GM12878 (cell line): ENCODE data around the gene GATAD2B. TPM values are rescaled to one million over a fixed set of nuclear protein-coding genes. Genes with fewer than 3 reads are reported as not detected.

Source experiments
- ATAC-seq: fragments of 200-7000 bp; cut with Tn5 transposase; 3 replicates; pipeline ENCODE4 v1.9.1; 2020; ENCODE audit warnings: mild to moderate bottlenecking, moderate library complexity
- BruUV-seq: library from RNA; stranded (reverse); fragments of 400-500 nt; replicated peaks from 2 replicates; lab custom pipeline; 2021; lab: Mats Ljungman, UMichigan
- CTCF ChIA-PET: fragments of 300-600 bp; sonication (Branson Sonifier 250); formaldehyde crosslinking; extraction: SDS; loops from one replicate; lab custom pipeline; 2021; ENCODE audit warnings: inconsistent platforms; lab: Yijun Ruan, JAX
- POLR2A ChIA-PET: fragments of 350-600 bp; formaldehyde crosslinking; extraction: SDS; loops from one replicate; lab custom pipeline; 2021; ENCODE audit warnings: inconsistent platforms; lab: Charles Lee
- RAD21 ChIA-PET: fragments of 300-600 bp; sonication (Branson Sonifier 250); formaldehyde crosslinking; loops from one replicate; lab custom pipeline; 2023; ENCODE audit warnings: antibody characterized with exemption; ENCODE audit not compliant: unreplicated experiment; lab: Charles Lee
- SMC1A ChIA-PET: fragments of 300-600 bp; sonication (Branson Sonifier 250); formaldehyde crosslinking; loops from one replicate; lab custom pipeline; 2023; ENCODE audit not compliant: unreplicated experiment, uncharacterized antibody; lab: Charles Lee
- DNase-seq: peaks from one replicate; pipeline ENCODE4 v3.0.0-alpha.2; 2011; ENCODE audit warnings: low read depth, low spot score
- FAIRE-seq: peaks from 3 replicates; lab custom pipeline; 2011; peaks lifted over from hg19 to GRCh38; lab: Jason Lieb, UNC
- H2AFZ ChIP-seq: 2 replicates; pipeline ENCODE4 v1.6.0; 2011; ENCODE audit warnings: low read depth, low read length, control low read depth; ENCODE audit not compliant: control insufficient read depth
- H3K27ac ChIP-seq: 2 replicates; pipeline ENCODE4 v1.5.1; 2011; ENCODE audit warnings: control low read depth; ENCODE audit not compliant: control insufficient read depth, insufficient read depth
- H3K27me3 ChIP-seq, 2 experiments: replicated peaks in 1 of 2; 2 replicates each; pipeline versions ENCODE4 v1.6.0 to v1.6.1; 2011; ENCODE audit warnings: low read length in 1 of 2; ENCODE audit not compliant: control insufficient read depth in 2 of 2, insufficient read depth in 2 of 2
- H3K36me3 ChIP-seq, 2 experiments: 2 replicates each; pipeline ENCODE4 v1.5.1; 2011; ENCODE audit warnings: low read length in 1 of 2; ENCODE audit not compliant: control insufficient read depth in 2 of 2, insufficient read depth in 2 of 2
- H3K4me1 ChIP-seq: 2 replicates; pipeline ENCODE4 v1.6.1; 2011; ENCODE audit warnings: mild to moderate bottlenecking, low read length, moderate library complexity, mixed read lengths; ENCODE audit not compliant: control insufficient read depth, insufficient read depth
- H3K4me2 ChIP-seq: 2 replicates; pipeline ENCODE4 v1.6.0; 2011; ENCODE audit warnings: control low read depth; ENCODE audit not compliant: control insufficient read depth, insufficient read depth
- H3K4me3 ChIP-seq: fragments of 200-600 bp; sonication (generic); 2 replicates; pipeline ENCODE4 v1.5.1; 2016
- H3K79me2 ChIP-seq: 2 replicates; pipeline ENCODE4 v1.6.0; 2011; ENCODE audit warnings: low read length; ENCODE audit not compliant: control insufficient read depth, insufficient read depth
- H3K9ac ChIP-seq: 2 replicates; pipeline ENCODE4 v1.8.0; 2011; ENCODE audit warnings: low read length, control low read depth, mixed read lengths; ENCODE audit not compliant: control insufficient read depth, insufficient read depth
- H3K9me3 ChIP-seq: replicated peaks from 3 replicates; pipeline ENCODE4 v1.5.1; 2011; ENCODE audit warnings: mild to moderate bottlenecking, low read length; ENCODE audit not compliant: control insufficient read depth, insufficient read depth
- H4K20me1 ChIP-seq: 2 replicates; pipeline ENCODE4 v1.6.0; 2011; ENCODE audit not compliant: control insufficient read depth, insufficient read depth
- BHLHE40 ChIP-seq, 2 experiments: fragments of 450-650 bp in 1 of 2; IDR thresholded peaks; 2 replicates each; pipeline ENCODE4 v1.6.1; 2011 to 2017; ENCODE audit warnings: low read depth in 2 of 2, borderline replicate concordance in 1 of 2, improper control_type of control experiment in 1 of 2, low read length in 1 of 2, mild to moderate bottlenecking in 1 of 2
- CBX3 ChIP-seq: fragments of 200-600 bp; sonication (generic); IDR thresholded peaks from 2 replicates; pipeline ENCODE4 v1.6.1; 2016; ENCODE audit warnings: low read depth, borderline replicate concordance
- EED ChIP-seq: sonication (generic); IDR thresholded peaks from 2 replicates; pipeline ENCODE4 v1.6.1; 2016; ENCODE audit warnings: antibody characterized with exemption, low read depth
- EGR1 ChIP-seq, 2 experiments: IDR thresholded peaks; 1 replicate in 1 of 2; 2 replicates in 1 of 2; pipeline ENCODE4 v1.6.1; 2011 to 2012; ENCODE audit warnings: low read depth in 2 of 2, low read length in 2 of 2, borderline replicate concordance in 1 of 2, mild to moderate bottlenecking in 1 of 2, moderate library complexity in 1 of 2
- GABPA ChIP-seq: IDR thresholded peaks from 2 replicates; pipeline ENCODE4 v1.6.1; 2014; ENCODE audit warnings: antibody characterized with exemption, low read depth, mild to moderate bottlenecking, inconsistent platforms
- IKZF2 ChIP-seq, 2 experiments: fragments of 450-650 bp; IDR thresholded peaks; 2 replicates each; pipeline ENCODE4 v1.6.1; 2017; ENCODE audit warnings: mild to moderate bottlenecking in 2 of 2, moderate library complexity in 2 of 2
- KDM1A ChIP-seq: fragments of 200-600 bp; sonication (generic); IDR thresholded peaks from 2 replicates; pipeline ENCODE4 v1.6.1; 2016; ENCODE audit warnings: borderline replicate concordance
- NFIC ChIP-seq: IDR thresholded peaks from 2 replicates; pipeline ENCODE4 v1.6.1; 2012; ENCODE audit warnings: low read depth, mild to moderate bottlenecking, inconsistent platforms, low read length, moderate library complexity
- PML ChIP-seq: IDR thresholded peaks from 2 replicates; pipeline ENCODE4 v1.6.1; 2012; ENCODE audit warnings: low read length, inconsistent platforms
- SRF ChIP-seq, 2 experiments: IDR thresholded peaks; 2 replicates each; pipeline ENCODE4 v1.6.1; 2011; ENCODE audit warnings: low read depth in 2 of 2, low read length in 2 of 2, mild to moderate bottlenecking in 1 of 2, moderate library complexity in 1 of 2
- ZBTB33 ChIP-seq: fragments of 450-650 bp; IDR thresholded peaks from 2 replicates; pipeline ENCODE4 v1.6.1; 2017; ENCODE audit warnings: mild to moderate bottlenecking
- ZNF207 ChIP-seq: fragments of 450-650 bp; IDR thresholded peaks from 2 replicates; pipeline ENCODE4 v1.6.1; 2014; ENCODE audit warnings: antibody characterized with exemption, mild to moderate bottlenecking, borderline replicate concordance
- WGBS: methylation state at CpG from one replicate; pipeline ENCODE4 v1.1.6; 2016; ENCODE audit warnings: low lambda C conversion rate; ENCODE audit not compliant: insufficient replicate concordance, insufficient coverage; ENCODE audit errors: missing lambda C conversion rate; 5-methylcytosine and 5-hydroxymethylcytosine counted together
- in situ Hi-C: fragments of 300-500 bp; cut with MboI; formaldehyde crosslinking; loops from 9 replicates; pipeline ENCODE4 v1.14.3; 2018; ENCODE audit warnings: mixed read lengths
- intact Hi-C: fragments of 100-400 bp; cut with micrococcal nuclease; formaldehyde crosslinking; loops from one replicate; pipeline ENCODE4 v1.14.2; 2022; ENCODE audit not compliant: unreplicated experiment
- polyA plus RNA-seq, 11 experiments: library from polyadenylated mRNA; depleted of rRNA in 4 of 11; unstranded in 6 of 11; stranded (reverse) in 5 of 11; fragments of >200 nt; fragmentation: Nextera tagmentation in 4 of 11; fragmentation: Illumina TruSeq in 1 of 11; extraction: Ambion mirVana in 4 of 11; extraction: Trizol in 1 of 11; gene quantifications; 1 replicate in 1 of 11; 2 replicates in 10 of 11; pipeline versions ENCODE4 v1.2.1 to v1.2.3, GENCODE V29; 2011 to 2016; ENCODE audit warnings: inconsistent platforms in 2 of 11, missing spikeins in 2 of 11, low read depth in 1 of 11
- total RNA-seq, 4 experiments: library from RNA; depleted of rRNA in 3 of 4; stranded (reverse); fragments of >200 nt in 3 of 4; fragmentation: Illumina TruSeq in 1 of 4; extraction: Trizol in 1 of 4; gene quantifications; 2 replicates each; pipeline versions ENCODE4 v1.2.1 to v1.2.3, GENCODE V29; 2013 to 2021
- TF ChIP-seq, protein P1 (sequence below): fragments of 450-650 bp; IDR thresholded peaks from 2 replicates; pipeline ENCODE4 v1.6.1; 2014; ENCODE audit warnings: mild to moderate bottlenecking

The GATAD2B gene
- total and polyA plus RNA-seq, 10 of the 15 experiments (the other 5 are each of a cell fraction or from before 2014, with no cell fraction given), result 2.4 to 63.1 (median 8.7) TPM

- ChIA-PET CTCF (interaction anchor here (1.5 to 4.9 kb wide), 4 partner anchors 23 to 188 kb away, joined by 4 to 85 read pairs (median 16); partner anchors contain the start of genes CREB3L4 and RAB13), POLR2A (interaction anchor here (1.0 kb wide), 1 partner anchor 23 kb away, joined by 3 read pairs; no protein-coding TSS in a partner anchor)
- Histone ChIP-seq H3K79me2 (no peaks in the 10 kb centered on the region), H3K27me3 (no peaks in the 10 kb centered on the region), H3K27ac (no peak overlapping the region), H3K4me3 (no peak overlapping the region), H2AFZ (no peak overlapping the region), H3K4me1 (peaks cover 15% of the 10 kb centered on the region), H3K4me2 (no peak overlapping the region)
- no peak for ATAC-seq
- no peak for DNase-seq
- in situ Hi-C loops (loop anchor here (10.0 kb wide), 1 partner anchor 186 kb away; the partner anchor contains the start of gene RAB13), intact Hi-C loops (loop anchor here (5.0 kb wide), 1 partner anchor 473 kb away; the partner anchor contains the start of gene HAX1)
- no peak for FAIRE-seq
- TF ChIP-seq EED, result no peak
- TF ChIP-seq, all 136 proteins: peak for 0
- H3K9ac ChIP-seq, result no peak overlapping the region
- 70% methylated on average over 4 of the region's 4 CpGs for WGBS
- no peaks in the 10 kb centered on the region for H3K9me3 ChIP-seq
- ChIA-PET RAD21 (interaction anchor here (1.3 to 3.5 kb wide), 3 partner anchors 122 to 187 kb away, joined by 4 to 33 read pairs (median 20); partner anchors contain the start of genes GATAD2B and RAB13), SMC1A (interaction anchor here (0.6 to 4.0 kb wide), 3 partner anchors 77 to 187 kb away, joined by 3 to 46 read pairs (median 4); partner anchors contain the start of gene RAB13)
- no peaks in the 10 kb centered on the region for H4K20me1 ChIP-seq
- no TSS peak for BruUV-seq
- H3K36me3 ChIP-seq, result peaks cover 0 to 5% of the 10 kb centered on the region in 2 experiments; a peak in 2 of 4 replicates
Measured at GRCh38 chr1:153799016-153799415, 123.8 kb downstream of the GATAD2B start.

DNA sequence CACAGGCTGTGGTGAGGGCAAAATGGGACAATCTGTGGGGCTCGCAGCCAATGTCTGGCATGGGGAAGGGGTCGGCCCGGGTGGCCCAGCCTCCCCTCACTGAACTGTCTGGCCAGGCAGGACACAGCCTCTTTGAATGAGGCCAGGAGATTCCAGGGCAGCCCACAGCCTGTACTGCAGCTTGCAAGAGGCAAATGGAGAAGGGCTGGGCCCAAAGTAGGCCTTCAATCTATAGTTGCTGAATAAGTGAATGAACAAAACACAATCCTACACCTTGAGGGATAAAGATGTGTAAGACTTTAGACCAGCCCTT, 124.3 kb downstream of the GATAD2B start:
- H3K4me2 ChIP-seq, result no peak overlapping the region
- ChIA-PET RAD21 (interaction anchor here (1.0 to 3.5 kb wide), 6 partner anchors 112 to 188 kb away, joined by 3 to 33 read pairs (median 4); partner anchors contain the start of genes GATAD2B, JTB and RAB13), CTCF (interaction anchor here (0.9 to 4.9 kb wide), 12 partner anchors 9 to 188 kb away, joined by 4 to 85 read pairs (median 6); partner anchors contain the start of genes CREB3L4, DENND4B, JTB and RAB13), POLR2A (interaction anchor here (0.5 to 1.5 kb wide), 4 partner anchors 22 to 152 kb away, joined by 3 to 6 read pairs (median 4); no protein-coding TSS in a partner anchor), SMC1A (interaction anchor here (0.5 to 4.0 kb wide), 11 partner anchors 22 to 188 kb away, joined by 3 to 46 read pairs (median 3); partner anchors contain the start of genes DENND4B, JTB and RAB13)
- no peak overlapping the region for H3K4me3 ChIP-seq
- peaks cover 10% of the 10 kb centered on the region for H3K4me1 ChIP-seq
- in situ Hi-C loops (loop anchor here (10.0 kb wide), 1 partner anchor 186 kb away; the partner anchor contains the start of gene RAB13), intact Hi-C loops (loop anchor here (5.0 kb wide), 1 partner anchor 474 kb away; the partner anchor contains the start of gene HAX1)
- H3K36me3 ChIP-seq, result peaks cover 0 to 5% of the 10 kb centered on the region in 2 experiments; a peak in 2 of 4 replicates
- no peak overlapping the region for H3K9ac ChIP-seq
- H3K79me2 ChIP-seq, result no peaks in the 10 kb centered on the region
- H2AFZ ChIP-seq, result no peak overlapping the region
- no peaks in the 10 kb centered on the region for H3K27me3 ChIP-seq
- H3K9me3 ChIP-seq, result no peaks in the 10 kb centered on the region
- no peaks in the 10 kb centered on the region for H4K20me1 ChIP-seq
- DNase-seq, result no peak
- WGBS, result 88% methylated on average over 3 of the region's 3 CpGs
- no peak overlapping the region for H3K27ac ChIP-seq
- FAIRE-seq, result no peak
- no TSS peak for BruUV-seq
- no peak for ATAC-seq
- TF ChIP-seq KDM1A, result no peak
- TF ChIP-seq PML, result no peak
- TF ChIP-seq, protein P1, sequence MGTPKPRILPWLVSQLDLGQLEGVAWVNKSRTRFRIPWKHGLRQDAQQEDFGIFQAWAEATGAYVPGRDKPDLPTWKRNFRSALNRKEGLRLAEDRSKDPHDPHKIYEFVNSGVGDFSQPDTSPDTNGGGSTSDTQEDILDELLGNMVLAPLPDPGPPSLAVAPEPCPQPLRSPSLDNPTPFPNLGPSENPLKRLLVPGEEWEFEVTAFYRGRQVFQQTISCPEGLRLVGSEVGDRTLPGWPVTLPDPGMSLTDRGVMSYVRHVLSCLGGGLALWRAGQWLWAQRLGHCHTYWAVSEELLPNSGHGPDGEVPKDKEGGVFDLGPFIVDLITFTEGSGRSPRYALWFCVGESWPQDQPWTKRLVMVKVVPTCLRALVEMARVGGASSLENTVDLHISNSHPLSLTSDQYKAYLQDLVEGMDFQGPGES, result no peak
- no peak for TF ChIP-seq EGR1 (IDR thresholded peaks at IDR 0.05; ENCODE audit: borderline replicate concordance in 1 of 2, low read depth in 2 of 2, low read length in 2 of 2)
- no peak for TF ChIP-seq ZBTB33
- TF ChIP-seq CBX3, result no peak
- no peak for TF ChIP-seq NFIC
- no peak for TF ChIP-seq BHLHE40 (IDR thresholded peaks at IDR 0.05; ENCODE audit: borderline replicate concordance in 1 of 2, low read depth in 2 of 2, low read length in 1 of 2)
- TF ChIP-seq SRF (IDR thresholded peaks at IDR 0.05; ENCODE audit: low read depth in 2 of 2, low read length in 2 of 2), result no peak
- no peak for TF ChIP-seq ZNF207
- no peak for TF ChIP-seq IKZF2 (IDR thresholded peaks at IDR 0.05)
- TF ChIP-seq GABPA, result no peak
